GM12892 (cell line): ENCODE data around the gene CEP57L1.

Experiments
- POLR2A ChIP-seq: IDR thresholded peaks from 2 replicates; pipeline ENCODE4 v1.6.1; 2011; ENCODE audit warnings: low read depth, low read length, control low read depth
- POLR2AphosphoS5 ChIP-seq: IDR thresholded peaks from 2 replicates; pipeline ENCODE4 v1.6.1; 2011; ENCODE audit warnings: low read depth, low read length, control low read depth
- TAF1 ChIP-seq: IDR thresholded peaks from 2 replicates; pipeline ENCODE4 v1.6.1; 2011; ENCODE audit warnings: low read depth, mild to moderate bottlenecking, control low read depth, low read length, borderline replicate concordance

DNA sequence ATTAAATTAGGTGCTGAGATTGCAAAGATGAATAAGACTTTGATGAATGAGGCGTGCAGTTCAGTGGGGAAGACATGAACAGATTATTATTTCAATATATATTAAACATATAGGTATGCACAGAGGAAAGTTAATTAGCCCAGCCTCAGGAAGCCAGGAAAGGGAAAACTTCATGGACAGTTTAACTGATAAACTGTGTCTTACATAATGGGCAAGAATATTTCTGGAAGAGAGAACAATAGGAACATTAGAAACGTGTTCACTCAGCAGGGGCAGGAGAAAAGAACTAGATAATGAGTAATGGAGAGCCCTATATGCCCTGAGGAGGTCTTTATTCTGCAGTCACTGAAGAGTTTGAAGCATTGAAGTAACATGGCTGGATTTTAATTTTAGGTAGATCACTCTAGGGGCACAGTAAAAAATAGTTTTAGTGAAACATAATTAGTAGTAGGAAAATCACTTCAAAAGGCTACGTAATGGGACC is 23.6 kb downstream of the CEP57L1 start:
- no peak for TF ChIP-seq POLR2A
- no peak for TF ChIP-seq TAF1
- no peak for TF ChIP-seq POLR2AphosphoS5
